ENCODE results near the gene MTX1. TPM values are rescaled to one million over a fixed set of nuclear protein-coding genes. Genes with fewer than 3 reads are reported as not detected.

MTX1 gene
- total and polyA plus RNA-seq, 9 of the 15 experiments (the other 6 are each of a cell fraction or from before 2014, with no cell fraction given) = 29.1 to 98.4 (median 66.9) TPM

DNA sequence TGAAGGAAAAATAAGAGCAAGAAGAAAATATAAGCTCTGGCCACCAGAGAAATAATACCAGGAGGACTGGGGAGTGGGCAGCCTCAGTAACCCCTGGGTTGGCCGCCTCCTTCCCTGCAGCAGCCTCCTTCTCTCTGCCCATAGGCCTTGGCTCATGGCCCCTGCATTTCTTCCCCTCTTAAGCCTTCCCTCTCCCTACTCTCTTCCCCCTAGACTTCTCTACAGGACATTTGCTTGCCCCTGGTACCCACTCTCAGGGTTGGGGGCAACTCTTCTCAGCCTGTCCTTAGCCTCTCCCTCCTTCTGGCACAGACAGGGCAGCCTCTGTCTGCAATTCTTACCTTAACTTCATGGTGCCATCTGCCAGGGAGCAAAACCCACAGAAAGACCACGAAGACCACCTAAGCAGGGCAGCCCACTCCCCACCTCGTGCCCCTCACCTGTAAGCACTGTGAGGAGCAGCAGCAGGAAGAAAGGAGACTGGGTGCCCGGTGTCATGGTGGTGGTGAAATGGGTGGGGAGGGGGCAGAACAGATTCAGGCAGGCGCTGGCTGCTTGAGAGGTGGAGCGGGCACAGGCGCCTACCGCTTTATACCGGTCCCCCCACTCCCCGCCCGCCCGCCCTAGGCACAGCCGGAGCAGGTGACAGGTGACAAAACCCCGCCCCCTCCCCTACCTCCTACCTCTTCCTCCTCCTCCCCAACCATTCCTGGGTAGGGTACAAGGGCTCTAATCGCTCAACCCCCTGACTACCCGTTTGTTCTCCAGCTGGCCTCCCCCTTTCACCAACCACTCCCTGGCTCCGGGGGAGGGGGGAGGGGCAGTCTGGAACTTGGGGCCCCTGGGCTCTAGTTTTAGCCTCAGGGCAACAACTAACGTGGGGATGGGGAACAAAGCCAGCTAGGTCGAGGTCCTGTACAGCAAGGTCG, 15.9 kb upstream of the MTX1 start:
- no TSS peak for BruUV-seq (replicated peaks)
- Histone ChIP-seq H3K4me1 (replicated peaks in 1 of 2; ENCODE audit: control insufficient read depth in 2 of 2, insufficient read depth in 2 of 2, low read length in 2 of 2) (peaks cover 19 to 48% of the 10 kb centered on the region in 2 experiments), H3K79me2 (ENCODE audit: control insufficient read depth, insufficient read depth, low read length) (peaks cover 30% of the 10 kb centered on the region), H3K9me1 (ENCODE audit: control insufficient read depth, insufficient read depth, low read length) (no peaks in the 10 kb centered on the region), H3K4me2 (ENCODE audit: insufficient read depth, low read length) (peak overlapping the region; percentile 97), H3K9me3 (replicated peaks; ENCODE audit: control insufficient read depth, insufficient read depth, low read depth, low read length) (no peaks in the 10 kb centered on the region), H3K4me3 (peak overlapping the region; percentile 69), H3K27me3 (ENCODE audit: control insufficient read depth in 2 of 2, insufficient read depth in 2 of 2, low read length in 2 of 2) (no peaks in the 10 kb centered on the region), H2AFZ (ENCODE audit: low read depth, low read length) (peak overlapping the region; percentile 97), H3K9ac (ENCODE audit: insufficient read depth in 1 of 2, low read depth in 2 of 2, low read length in 2 of 2) (peak overlapping the region; percentile 98 to 99), H3K36me3 (ENCODE audit: control insufficient read depth, insufficient read depth, low read length) (peaks cover 20% of the 10 kb centered on the region; the same call in 1 of the 3 replicates), H4K20me1 (replicated peaks; ENCODE audit: control insufficient read depth, insufficient read depth, low read length) (no peaks in the 10 kb centered on the region), H3K27ac (ENCODE audit: extremely low read depth, low read depth, low read length) (peak overlapping the region; percentile 100)
- 13% methylated on average over 8 of the region's 20 CpGs for WGBS (ENCODE audit: insufficient coverage, low coverage, missing lambda C conversion rate)
- POLR2A ChIA-PET = interaction anchor here (0.6 to 1.2 kb wide), 12 partner anchors 8 to 322 kb away, joined by 3 to 7 read pairs (median 3); partner anchors contain the start of gene MTX1
- DNase-seq (ENCODE audit: extremely low read depth in 1 of 4, low spot score in 3 of 4) (peak; percentile 76 to 84 (median 82)), FAIRE-seq (peak; percentile 58), ATAC-seq (peak; percentile 29)
- CTCF ChIA-PET (ENCODE audit: low intra/inter-chr PET ratio) = interaction anchor here (0.8 to 1.1 kb wide), 2 partner anchors 16 to 20 kb away, joined by 3 read pairs; partner anchors contain the start of gene KRTCAP2
- in situ Hi-C loops (cut with MboI) = no loop called here
- intact Hi-C loops (cut with micrococcal nuclease) = loop anchor here (1.0 kb wide), 3 partner anchors 13 to 35 kb away; no protein-coding TSS in a partner anchor
- TF ChIP-seq KDM2B (CRISPR knock-in tag; IDR thresholded peaks at IDR 0.05) (no peak), ZSCAN29 (IDR thresholded peaks at IDR 0.05) (no peak), GABPB1 (CRISPR knock-in tag; IDR thresholded peaks at IDR 0.05) (no peak), MCM5 (IDR thresholded peaks at IDR 0.05; ENCODE audit: low read depth) (no peak), SMAD4 (CRISPR knock-in tag; conservative IDR thresholded peaks at IDR 0.05) (peak; percentile 18; the same call in 1 of the 2 replicates), ZNF282 (CRISPR knock-in tag; IDR thresholded peaks at IDR 0.05) (no peak), MYNN (IDR thresholded peaks at IDR 0.05) (peak; percentile 33; the same call in 1 of the 2 replicates), MYNN (CRISPR knock-in tag; IDR thresholded peaks at IDR 0.05) (no peak), SP1 (CRISPR knock-in tag; IDR thresholded peaks at IDR 0.05) (no peak), PRMT5 (CRISPR knock-in tag; IDR thresholded peaks at IDR 0.05) (no peak)
- TF ChIP-seq, protein P1, sequence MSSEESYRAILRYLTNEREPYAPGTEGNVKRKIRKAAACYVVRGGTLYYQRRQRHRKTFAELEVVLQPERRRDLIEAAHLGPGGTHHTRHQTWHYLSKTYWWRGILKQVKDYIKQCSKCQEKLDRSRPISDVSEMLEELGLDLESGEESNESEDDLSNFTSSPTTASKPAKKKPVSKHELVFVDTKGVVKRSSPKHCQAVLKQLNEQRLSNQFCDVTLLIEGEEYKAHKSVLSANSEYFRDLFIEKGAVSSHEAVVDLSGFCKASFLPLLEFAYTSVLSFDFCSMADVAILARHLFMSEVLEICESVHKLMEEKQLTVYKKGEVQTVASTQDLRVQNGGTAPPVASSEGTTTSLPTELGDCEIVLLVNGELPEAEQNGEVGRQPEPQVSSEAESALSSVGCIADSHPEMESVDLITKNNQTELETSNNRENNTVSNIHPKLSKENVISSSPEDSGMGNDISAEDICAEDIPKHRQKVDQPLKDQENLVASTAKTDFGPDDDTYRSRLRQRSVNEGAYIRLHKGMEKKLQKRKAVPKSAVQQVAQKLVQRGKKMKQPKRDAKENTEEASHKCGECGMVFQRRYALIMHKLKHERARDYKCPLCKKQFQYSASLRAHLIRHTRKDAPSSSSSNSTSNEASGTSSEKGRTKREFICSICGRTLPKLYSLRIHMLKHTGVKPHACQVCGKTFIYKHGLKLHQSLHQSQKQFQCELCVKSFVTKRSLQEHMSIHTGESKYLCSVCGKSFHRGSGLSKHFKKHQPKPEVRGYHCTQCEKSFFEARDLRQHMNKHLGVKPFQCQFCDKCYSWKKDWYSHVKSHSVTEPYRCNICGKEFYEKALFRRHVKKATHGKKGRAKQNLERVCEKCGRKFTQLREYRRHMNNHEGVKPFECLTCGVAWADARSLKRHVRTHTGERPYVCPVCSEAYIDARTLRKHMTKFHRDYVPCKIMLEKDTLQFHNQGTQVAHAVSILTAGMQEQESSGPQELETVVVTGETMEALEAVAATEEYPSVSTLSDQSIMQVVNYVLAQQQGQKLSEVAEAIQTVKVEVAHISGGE (CRISPR knock-in tag; IDR thresholded peaks at IDR 0.05) = peak in 1 of 3 experiments; percentile 40; a peak in 1 of 6 replicates
- TF ChIP-seq, protein P2, sequence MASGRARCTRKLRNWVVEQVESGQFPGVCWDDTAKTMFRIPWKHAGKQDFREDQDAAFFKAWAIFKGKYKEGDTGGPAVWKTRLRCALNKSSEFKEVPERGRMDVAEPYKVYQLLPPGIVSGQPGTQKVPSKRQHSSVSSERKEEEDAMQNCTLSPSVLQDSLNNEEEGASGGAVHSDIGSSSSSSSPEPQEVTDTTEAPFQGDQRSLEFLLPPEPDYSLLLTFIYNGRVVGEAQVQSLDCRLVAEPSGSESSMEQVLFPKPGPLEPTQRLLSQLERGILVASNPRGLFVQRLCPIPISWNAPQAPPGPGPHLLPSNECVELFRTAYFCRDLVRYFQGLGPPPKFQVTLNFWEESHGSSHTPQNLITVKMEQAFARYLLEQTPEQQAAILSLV (tag; IDR thresholded peaks at IDR 0.05) = no peak
- TF ChIP-seq, protein P3, sequence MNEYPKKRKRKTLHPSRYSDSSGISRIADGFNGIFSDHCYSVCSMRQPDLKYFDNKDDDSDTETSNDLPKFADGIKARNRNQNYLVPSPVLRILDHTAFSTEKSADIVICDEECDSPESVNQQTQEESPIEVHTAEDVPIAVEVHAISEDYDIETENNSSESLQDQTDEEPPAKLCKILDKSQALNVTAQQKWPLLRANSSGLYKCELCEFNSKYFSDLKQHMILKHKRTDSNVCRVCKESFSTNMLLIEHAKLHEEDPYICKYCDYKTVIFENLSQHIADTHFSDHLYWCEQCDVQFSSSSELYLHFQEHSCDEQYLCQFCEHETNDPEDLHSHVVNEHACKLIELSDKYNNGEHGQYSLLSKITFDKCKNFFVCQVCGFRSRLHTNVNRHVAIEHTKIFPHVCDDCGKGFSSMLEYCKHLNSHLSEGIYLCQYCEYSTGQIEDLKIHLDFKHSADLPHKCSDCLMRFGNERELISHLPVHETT (CRISPR knock-in tag; conservative IDR thresholded peaks at IDR 0.05 in 1 of 2, IDR thresholded peaks at IDR 0.05 in 1 of 2) = 0 out of 4 replicates have a peak, but pooled peaks of 1 of the 2 experiments have one; percentile 21

Measured in K562 (cell line).